PC-9 (cell line): ENCODE measurements around the gene PSME1. TPM values are rescaled to one million over a fixed set of nuclear protein-coding genes. Genes with fewer than 3 reads are reported as not detected.

Experiments
- BruUV-seq: library from RNA; stranded (reverse); fragments of 400-500 nt; replicated peaks from 2 replicates; lab custom pipeline; 2021; lab: Mats Ljungman, UMichigan
- CTCF ChIA-PET: fragments of 300-600 bp; sonication (Branson Sonifier 250); formaldehyde crosslinking; loops from one replicate; lab custom pipeline; 2022; ENCODE audit warnings: antibody characterized with exemption; lab: Charles Lee
- POLR2A ChIA-PET: fragments of 300-600 bp; sonication (Branson Sonifier 250); formaldehyde crosslinking; loops from one replicate; lab custom pipeline; 2022; ENCODE audit warnings: antibody characterized with exemption; ENCODE audit not compliant: unreplicated experiment; lab: Charles Lee
- DNase-seq, 2 experiments: peaks; one replicate each; pipeline versions ENCODE4 v3.0.0 to v3.0.0-alpha.2; 2015 to 2022; ENCODE audit warnings: mixed read lengths in 1 of 2
- H2AFZ ChIP-seq: fragments of 200-600 bp; sonication (generic); 2 replicates; pipeline ENCODE4 v1.8.1; 2017; ENCODE audit warnings: antibody characterized with exemption
- H3F3A ChIP-seq: fragments of 200-600 bp; sonication (generic); 2 replicates; pipeline ENCODE4 v1.8.1; 2017; ENCODE audit warnings: antibody characterized with exemption, mild to moderate bottlenecking, low read depth; ENCODE audit not compliant: insufficient read depth
- H3K27ac ChIP-seq: fragments of 200-600 bp; sonication (generic); 2 replicates; pipeline ENCODE4 v1.6.1; 2016; ENCODE audit warnings: mixed run types
- H3K27me3 ChIP-seq: fragments of 200-600 bp; sonication (generic); 2 replicates; pipeline ENCODE4 v1.6.1; 2016; ENCODE audit warnings: low read depth, mixed run types; ENCODE audit not compliant: insufficient read depth
- H3K36me3 ChIP-seq: fragments of 200-600 bp; sonication (generic); 2 replicates; pipeline ENCODE4 v1.6.1; 2016; ENCODE audit warnings: low read depth, mixed run types
- H3K4me1 ChIP-seq: fragments of 200-600 bp; sonication (generic); replicated peaks from 2 replicates; pipeline ENCODE4 v1.6.1; 2016; ENCODE audit warnings: mixed run types; ENCODE audit not compliant: insufficient read depth
- H3K4me2 ChIP-seq: fragments of 200-600 bp; sonication (generic); 2 replicates; pipeline ENCODE4 v1.6.1; 2017; ENCODE audit warnings: mixed run types
- H3K4me3 ChIP-seq: fragments of 200-600 bp; sonication (generic); 2 replicates; pipeline ENCODE4 v1.6.1; 2016; ENCODE audit warnings: mixed run types
- H3K79me2 ChIP-seq: fragments of 200-600 bp; sonication (generic); 2 replicates; pipeline ENCODE4 v1.6.1; 2017; ENCODE audit warnings: low read depth, mixed run types
- H3K9me2 ChIP-seq: fragments of 200-600 bp; sonication (generic); 2 replicates; pipeline ENCODE4 v1.8.1; 2017; ENCODE audit warnings: mild to moderate bottlenecking; ENCODE audit not compliant: insufficient read depth
- H3K9me3 ChIP-seq: fragments of 200-600 bp; sonication (generic); 2 replicates; pipeline ENCODE4 v1.8.1; 2016; ENCODE audit warnings: low read depth; ENCODE audit not compliant: insufficient read depth
- H4K20me1 ChIP-seq: fragments of 200-600 bp; sonication (generic); 2 replicates; pipeline ENCODE4 v1.8.1; 2017; ENCODE audit not compliant: insufficient read depth
- CTCF ChIP-seq: fragments of 200-600 bp; sonication (generic); conservative IDR thresholded peaks from 2 replicates; pipeline ENCODE4 v1.6.1; 2017; ENCODE audit warnings: mixed run types, antibody characterized with exemption, mild to moderate bottlenecking, moderate library complexity
- EZH2 ChIP-seq: fragments of 200-600 bp; sonication (generic); IDR thresholded peaks from 2 replicates; pipeline ENCODE4 v1.8.0; 2017; ENCODE audit warnings: antibody characterized with exemption, low read depth
- intact Hi-C: fragments of 100-400 bp; cut with micrococcal nuclease; formaldehyde crosslinking; loops from one replicate; pipeline ENCODE4 v1.10.0; 2022; ENCODE audit not compliant: unreplicated experiment
- total RNA-seq: library from RNA; stranded (reverse); gene quantifications from 2 replicates; pipeline ENCODE4 v1.2.3, GENCODE V29; 2021

PSME1 gene
- total RNA-seq, 1 experiment from 2014 or later, result 174 TPM

- Histone ChIP-seq H2AFZ (no peak overlapping the region), H3F3A (no peaks in the 10 kb centered on the region; the same call in 1 of the 2 replicates), H3K27me3 (no peaks in the 10 kb centered on the region), H4K20me1 (no peaks in the 10 kb centered on the region; the same call in 1 of the 2 replicates), H3K36me3 (no peaks in the 10 kb centered on the region), H3K9me2 (no peaks in the 10 kb centered on the region), H3K9me3 (no peaks in the 10 kb centered on the region), H3K27ac (no peak overlapping the region), H3K79me2 (no peaks in the 10 kb centered on the region), H3K4me1 (no peaks in the 10 kb centered on the region), H3K4me3 (no peak overlapping the region), H3K4me2 (no peak overlapping the region)
- TF ChIP-seq CTCF (no peak), EZH2 (no peak)
- CTCF ChIA-PET, result no interaction called here
- DNase-seq, result no peak
- BruUV-seq, result no TSS peak
- POLR2A ChIA-PET, result no interaction called here
- intact Hi-C loops, result no loop called here
Measured at GRCh38 chr14:24176599-24176998, 40.6 kb downstream of the PSME1 start.

- Histone ChIP-seq H3K9me3 (no peaks in the 10 kb centered on the region), H3K9me2 (no peaks in the 10 kb centered on the region), H3K4me2 (no peak overlapping the region), H3F3A (no peaks in the 10 kb centered on the region; the same call in 1 of the 2 replicates), H3K4me1 (no peaks in the 10 kb centered on the region), H3K79me2 (no peaks in the 10 kb centered on the region), H3K36me3 (no peaks in the 10 kb centered on the region), H3K27ac (no peak overlapping the region), H3K27me3 (no peaks in the 10 kb centered on the region), H3K4me3 (no peak overlapping the region), H4K20me1 (no peaks in the 10 kb centered on the region; the same call in 1 of the 2 replicates), H2AFZ (no peak overlapping the region)
- TF ChIP-seq EZH2 (no peak), CTCF (no peak)
- BruUV-seq, result no TSS peak
- ChIA-PET POLR2A (no interaction called here), CTCF (no interaction called here)
- DNase-seq, result no peak
- intact Hi-C loops, result no loop called here
Measured at GRCh38 chr14:24177041-24177825, 41.2 kb downstream of the PSME1 start.

GRCh38 chr14:24177891-24178290 is 41.9 kb downstream of the PSME1 start:
- Histone ChIP-seq H3K79me2 (no peaks in the 10 kb centered on the region), H3K27ac (no peak overlapping the region), H3K36me3 (no peaks in the 10 kb centered on the region), H2AFZ (no peak overlapping the region), H3K9me2 (no peaks in the 10 kb centered on the region), H4K20me1 (no peaks in the 10 kb centered on the region; the same call in 1 of the 2 replicates), H3K9me3 (no peaks in the 10 kb centered on the region), H3K4me2 (no peak overlapping the region), H3F3A (no peaks in the 10 kb centered on the region; the same call in 1 of the 2 replicates), H3K4me1 (no peaks in the 10 kb centered on the region), H3K27me3 (no peaks in the 10 kb centered on the region), H3K4me3 (no peak overlapping the region)
- no peak for DNase-seq
- BruUV-seq, result no TSS peak
- ChIA-PET POLR2A (no interaction called here), CTCF (no interaction called here)
- intact Hi-C loops, result no loop called here
- TF ChIP-seq CTCF, result no peak
- no peak for TF ChIP-seq EZH2
